PC-9 (cell line): ENCODE measurements around the gene LAMA2. TPM values are rescaled to one million over a fixed set of nuclear protein-coding genes. Genes with fewer than 3 reads are reported as not detected.

Source experiments
- BruUV-seq: library from RNA; stranded (reverse); fragments of 400-500 nt; replicated peaks from 2 replicates; lab custom pipeline; 2021; lab: Mats Ljungman, UMichigan
- CTCF ChIA-PET: fragments of 300-600 bp; sonication (Branson Sonifier 250); formaldehyde crosslinking; loops from one replicate; lab custom pipeline; 2022; ENCODE audit warnings: antibody characterized with exemption; lab: Charles Lee
- POLR2A ChIA-PET: fragments of 300-600 bp; sonication (Branson Sonifier 250); formaldehyde crosslinking; loops from one replicate; lab custom pipeline; 2022; ENCODE audit warnings: antibody characterized with exemption; ENCODE audit not compliant: unreplicated experiment; lab: Charles Lee
- DNase-seq, 2 experiments: peaks; one replicate each; pipeline versions ENCODE4 v3.0.0 to v3.0.0-alpha.2; 2015 to 2022; ENCODE audit warnings: mixed read lengths in 1 of 2
- H2AFZ ChIP-seq: fragments of 200-600 bp; sonication (generic); 2 replicates; pipeline ENCODE4 v1.8.1; 2017; ENCODE audit warnings: antibody characterized with exemption
- H3F3A ChIP-seq: fragments of 200-600 bp; sonication (generic); 2 replicates; pipeline ENCODE4 v1.8.1; 2017; ENCODE audit warnings: antibody characterized with exemption, mild to moderate bottlenecking, low read depth; ENCODE audit not compliant: insufficient read depth
- H3K27ac ChIP-seq: fragments of 200-600 bp; sonication (generic); 2 replicates; pipeline ENCODE4 v1.6.1; 2016; ENCODE audit warnings: mixed run types
- H3K27me3 ChIP-seq: fragments of 200-600 bp; sonication (generic); 2 replicates; pipeline ENCODE4 v1.6.1; 2016; ENCODE audit warnings: low read depth, mixed run types; ENCODE audit not compliant: insufficient read depth
- H3K36me3 ChIP-seq: fragments of 200-600 bp; sonication (generic); 2 replicates; pipeline ENCODE4 v1.6.1; 2016; ENCODE audit warnings: low read depth, mixed run types
- H3K4me1 ChIP-seq: fragments of 200-600 bp; sonication (generic); replicated peaks from 2 replicates; pipeline ENCODE4 v1.6.1; 2016; ENCODE audit warnings: mixed run types; ENCODE audit not compliant: insufficient read depth
- H3K4me2 ChIP-seq: fragments of 200-600 bp; sonication (generic); 2 replicates; pipeline ENCODE4 v1.6.1; 2017; ENCODE audit warnings: mixed run types
- H3K4me3 ChIP-seq: fragments of 200-600 bp; sonication (generic); 2 replicates; pipeline ENCODE4 v1.6.1; 2016; ENCODE audit warnings: mixed run types
- H3K79me2 ChIP-seq: fragments of 200-600 bp; sonication (generic); 2 replicates; pipeline ENCODE4 v1.6.1; 2017; ENCODE audit warnings: low read depth, mixed run types
- H3K9me2 ChIP-seq: fragments of 200-600 bp; sonication (generic); 2 replicates; pipeline ENCODE4 v1.8.1; 2017; ENCODE audit warnings: mild to moderate bottlenecking; ENCODE audit not compliant: insufficient read depth
- H3K9me3 ChIP-seq: fragments of 200-600 bp; sonication (generic); 2 replicates; pipeline ENCODE4 v1.8.1; 2016; ENCODE audit warnings: low read depth; ENCODE audit not compliant: insufficient read depth
- H4K20me1 ChIP-seq: fragments of 200-600 bp; sonication (generic); 2 replicates; pipeline ENCODE4 v1.8.1; 2017; ENCODE audit not compliant: insufficient read depth
- CTCF ChIP-seq: fragments of 200-600 bp; sonication (generic); conservative IDR thresholded peaks from 2 replicates; pipeline ENCODE4 v1.6.1; 2017; ENCODE audit warnings: mixed run types, antibody characterized with exemption, mild to moderate bottlenecking, moderate library complexity
- EZH2 ChIP-seq: fragments of 200-600 bp; sonication (generic); IDR thresholded peaks from 2 replicates; pipeline ENCODE4 v1.8.0; 2017; ENCODE audit warnings: antibody characterized with exemption, low read depth
- intact Hi-C: fragments of 100-400 bp; cut with micrococcal nuclease; formaldehyde crosslinking; loops from one replicate; pipeline ENCODE4 v1.10.0; 2022; ENCODE audit not compliant: unreplicated experiment
- total RNA-seq: library from RNA; stranded (reverse); gene quantifications from 2 replicates; pipeline ENCODE4 v1.2.3, GENCODE V29; 2021

Gene LAMA2
- total RNA-seq, 1 experiment from 2014 or later: 2.8 TPM

GRCh38 chr6:129491436-129491835 is 608.5 kb downstream of the LAMA2 start:
- POLR2A ChIA-PET: interaction anchor here (0.6 to 0.7 kb wide), 3 partner anchors 90 to 859 kb away, joined by 3 to 17 read pairs (median 4); no protein-coding TSS in a partner anchor
- H3K9me2 ChIP-seq: no peaks in the 10 kb centered on the region
- intact Hi-C loops: loop anchor here (1.0 to 10.0 kb wide), 6 partner anchors 117 to 969 kb away; partner anchors contain the start of gene PTPRK
- H2AFZ ChIP-seq: peak overlapping the region; percentile 71; the same call in 1 of the 2 replicates
- H3K4me1 ChIP-seq: peaks cover 35% of the 10 kb centered on the region
- peak overlapping the region; percentile 6; the same call in 1 of the 2 replicates for H3K4me3 ChIP-seq
- peaks cover 34% of the 10 kb centered on the region for H3K9me3 ChIP-seq
- no peak for DNase-seq
- no peaks in the 10 kb centered on the region for H3K79me2 ChIP-seq
- TF ChIP-seq CTCF (no peak), EZH2 (no peak)
- peak overlapping the region; percentile 60; the same call in 1 of the 2 replicates for H3K4me2 ChIP-seq
- peak overlapping the region; percentile 98 for H3K27ac ChIP-seq
- H3F3A ChIP-seq: peaks cover 27% of the 10 kb centered on the region
- no peaks in the 10 kb centered on the region for H3K27me3 ChIP-seq
- 0 out of 2 replicates have a peak, but pooled peaks cover 10% of the 10 kb centered on the region for H3K36me3 ChIP-seq
- no TSS peak for BruUV-seq
- no peaks in the 10 kb centered on the region for H4K20me1 ChIP-seq
- CTCF ChIA-PET: no interaction called here

- H3K27ac ChIP-seq: peak overlapping the region; percentile 98; the same call in 1 of the 2 replicates
- intact Hi-C loops: loop anchor here (5.0 to 10.0 kb wide), 5 partner anchors 117 to 970 kb away; partner anchors contain the start of gene PTPRK
- no TSS peak for BruUV-seq
- no peaks in the 10 kb centered on the region for H3K79me2 ChIP-seq
- no peak for DNase-seq
- H4K20me1 ChIP-seq: no peaks in the 10 kb centered on the region
- ChIA-PET CTCF (no interaction called here), POLR2A (no interaction called here)
- peaks cover 34% of the 10 kb centered on the region for H3K9me3 ChIP-seq
- TF ChIP-seq EZH2 (no peak), CTCF (no peak)
- peaks cover 35% of the 10 kb centered on the region for H3K4me1 ChIP-seq
- no peak overlapping the region for H3K4me2 ChIP-seq
- H3K9me2 ChIP-seq: no peaks in the 10 kb centered on the region
- H3K4me3 ChIP-seq: no peak overlapping the region
- H2AFZ ChIP-seq: no peak overlapping the region
- H3K27me3 ChIP-seq: no peaks in the 10 kb centered on the region
- 0 out of 2 replicates have a peak, but pooled peaks cover 10% of the 10 kb centered on the region for H3K36me3 ChIP-seq
- peaks cover 27% of the 10 kb centered on the region for H3F3A ChIP-seq
Measured at GRCh38 chr6:129492260-129492659, 609.3 kb downstream of the LAMA2 start.

- CTCF ChIA-PET: no interaction called here
Measured at GRCh38 chr6:129493354-129493902, 610.5 kb downstream of the LAMA2 start.

More at GRCh38 chr6:129493354-129493902, 610.5 kb downstream of the LAMA2 start:
- H4K20me1 ChIP-seq: no peaks in the 10 kb centered on the region
- TF ChIP-seq EZH2 (no peak), CTCF (no peak)
- H3F3A ChIP-seq: peaks cover 28% of the 10 kb centered on the region
- H3K4me2 ChIP-seq: no peak overlapping the region
- no peaks in the 10 kb centered on the region for H3K27me3 ChIP-seq
- no peak overlapping the region for H2AFZ ChIP-seq
- POLR2A ChIA-PET: no interaction called here
- DNase-seq: peak in 1 of 2 experiments; percentile 75
- BruUV-seq: no TSS peak
- no peaks in the 10 kb centered on the region for H3K79me2 ChIP-seq
- H3K36me3 ChIP-seq: 0 out of 2 replicates have a peak, but pooled peaks cover 10% of the 10 kb centered on the region
- H3K4me1 ChIP-seq: peaks cover 39% of the 10 kb centered on the region
- H3K27ac ChIP-seq: peak overlapping the region; percentile 40
- H3K9me2 ChIP-seq: no peaks in the 10 kb centered on the region
- H3K9me3 ChIP-seq: peaks cover 34% of the 10 kb centered on the region
- H3K4me3 ChIP-seq: no peak overlapping the region
- intact Hi-C loops: loop anchor here (5.0 to 10.0 kb wide), 5 partner anchors 119 to 971 kb away; partner anchors contain the start of gene PTPRK
